Neural cell (in vitro differentiated cells): ENCODE results near the gene TSPAN32. TPM values are rescaled to one million over a fixed set of nuclear protein-coding genes. Genes with fewer than 3 reads are reported as not detected.

ENCODE experiments used
- H2AFZ ChIP-seq: fragments of 200-600, 300-800 bp; sonication (generic), shearing (Covaris generic); 2 replicates; pipeline ENCODE4 v1.6.0; 2014; ENCODE audit warnings: low read depth, mild to moderate bottlenecking, antibody characterized with exemption, low read length, moderate library complexity
- H3F3A ChIP-seq: fragments of 200-600 bp; shearing (Covaris generic); 2 replicates; pipeline ENCODE4 v1.6.1; 2016; ENCODE audit warnings: mild to moderate bottlenecking, moderate library complexity, mixed read lengths, antibody characterized with exemption, low read length; ENCODE audit not compliant: insufficient read depth, poor library complexity, severe bottlenecking
- H3K27ac ChIP-seq: fragments of 200-600, 300-800 bp; sonication (generic), shearing (Covaris generic); 2 replicates; pipeline ENCODE4 v1.5.1; 2014; ENCODE audit warnings: mild to moderate bottlenecking, low read length, moderate library complexity
- H3K27me3 ChIP-seq: fragments of 300-800, 200-600 bp; sonication (generic), shearing (Covaris generic); 2 replicates; pipeline ENCODE4 v1.6.0; 2014; ENCODE audit warnings: mild to moderate bottlenecking, low read depth, low read length, moderate library complexity; ENCODE audit not compliant: insufficient read depth
- H3K36me3 ChIP-seq: fragments of 300-800, 200-600 bp; sonication (generic), shearing (Covaris generic); 2 replicates; pipeline ENCODE4 v1.5.1; 2014; ENCODE audit warnings: mild to moderate bottlenecking, antibody characterized with exemption, low read length, moderate library complexity; ENCODE audit not compliant: insufficient read depth
- H3K4me2 ChIP-seq: fragments of 300-800, 200-600 bp; sonication (generic), shearing (Covaris generic); 2 replicates; pipeline ENCODE4 v1.6.0; 2014; ENCODE audit warnings: mild to moderate bottlenecking, low read length
- H3K4me3 ChIP-seq: fragments of 300-800, 200-600 bp; sonication (generic), shearing (Covaris generic); 2 replicates; pipeline ENCODE4 v1.5.1; 2014; ENCODE audit warnings: mild to moderate bottlenecking, low read length, moderate library complexity
- H3K79me2 ChIP-seq: fragments of 200-600 bp; shearing (Covaris generic); replicated peaks from 2 replicates; pipeline ENCODE4 v1.6.0; 2014; ENCODE audit warnings: mild to moderate bottlenecking, low read length, moderate library complexity; ENCODE audit not compliant: insufficient read depth
- H3K9ac ChIP-seq: fragments of 300-800, 200-600 bp; sonication (generic), shearing (Covaris generic); 2 replicates; pipeline ENCODE4 v1.6.1; 2016; ENCODE audit warnings: mild to moderate bottlenecking, low read length, mixed read lengths
- H3K9me2 ChIP-seq: fragments of 200-600 bp; shearing (Covaris generic); 2 replicates; pipeline ENCODE4 v1.6.1; 2016; ENCODE audit warnings: mild to moderate bottlenecking, low read length, mixed read lengths; ENCODE audit not compliant: insufficient read depth
- H3K9me3 ChIP-seq: fragments of 200-600, 300-800 bp; sonication (generic), shearing (Covaris generic); 2 replicates; pipeline ENCODE4 v1.6.1; 2016; ENCODE audit warnings: mild to moderate bottlenecking, mixed run types, low read length, moderate library complexity, mixed read lengths
- H4K20me1 ChIP-seq: fragments of 200-600 bp; shearing (Covaris generic); 2 replicates; pipeline ENCODE4 v1.6.1; 2016; ENCODE audit warnings: mild to moderate bottlenecking, mixed run types; ENCODE audit not compliant: insufficient read depth
- CTCF ChIP-seq: fragments of 450-650 bp; IDR thresholded peaks from 2 replicates; pipeline ENCODE4 v1.5.1; 2014; ENCODE audit warnings: antibody characterized with exemption, mild to moderate bottlenecking, moderate library complexity; ENCODE audit not compliant: poor library complexity, severe bottlenecking
- EP300 ChIP-seq: fragments of 450-650 bp; conservative IDR thresholded peaks from 2 replicates; pipeline ENCODE4 v1.6.1; 2014; ENCODE audit warnings: antibody characterized with exemption, mild to moderate bottlenecking, moderate library complexity; ENCODE audit not compliant: poor library complexity, severe bottlenecking
- EZH2 ChIP-seq: fragments of 200-600, 300-800 bp; shearing (Covaris generic), sonication (generic); IDR thresholded peaks from 2 replicates; pipeline ENCODE4 v1.6.1; 2014; ENCODE audit warnings: antibody characterized with exemption, low read length, borderline replicate concordance, mild to moderate bottlenecking; ENCODE audit not compliant: insufficient read depth, poor library complexity, severe bottlenecking
- MXI1 ChIP-seq: fragments of 450-650 bp; conservative IDR thresholded peaks from 2 replicates; pipeline ENCODE4 v1.6.1; 2014; ENCODE audit warnings: antibody characterized with exemption, mild to moderate bottlenecking; ENCODE audit not compliant: poor library complexity, severe bottlenecking
- POLR2AphosphoS5 ChIP-seq: IDR thresholded peaks from 2 replicates; pipeline ENCODE4 v1.6.1; 2012
- RAD21 ChIP-seq: fragments of 450-650 bp; conservative IDR thresholded peaks from 2 replicates; pipeline ENCODE4 v1.6.1; 2014; ENCODE audit warnings: antibody characterized with exemption, mild to moderate bottlenecking, moderate library complexity
- REST ChIP-seq: IDR thresholded peaks from 2 replicates; pipeline ENCODE4 v1.6.1; 2012; ENCODE audit warnings: borderline replicate concordance
- SMC3 ChIP-seq: fragments of 450-650 bp; conservative IDR thresholded peaks from 2 replicates; pipeline ENCODE4 v1.6.1; 2014; ENCODE audit warnings: antibody characterized with exemption, mild to moderate bottlenecking, moderate library complexity; ENCODE audit not compliant: poor library complexity
- TAF1 ChIP-seq: IDR thresholded peaks from 2 replicates; pipeline ENCODE4 v1.6.1; 2012; ENCODE audit warnings: low read depth
- polyA plus RNA-seq: library from polyadenylated mRNA; depleted of rRNA; stranded (reverse); fragments of >200 nt; gene quantifications from 2 replicates; pipeline ENCODE4 v1.2.3, GENCODE V29; 2014

Gene TSPAN32
- polyA plus RNA-seq, 1 donor from 2014 or later = not detected

GRCh38 chr11:2262301-2263070 is 39.3 kb upstream of the TSPAN32 start (continued):
- no peak for TF ChIP-seq REST

- no peaks in the 10 kb centered on the region for H3K36me3 ChIP-seq
- no peak overlapping the region for H3K4me2 ChIP-seq
- H3F3A ChIP-seq = no peaks in the 10 kb centered on the region
- no peak overlapping the region for H3K4me3 ChIP-seq
- H3K27me3 ChIP-seq = peaks cover 10% of the 10 kb centered on the region
- no peaks in the 10 kb centered on the region for H4K20me1 ChIP-seq
- TF ChIP-seq EZH2 = no peak
- TF ChIP-seq EP300 = no peak
- no peak for TF ChIP-seq REST
- no peak for TF ChIP-seq SMC3
- TF ChIP-seq CTCF = no peak
- TF ChIP-seq RAD21 = no peak
- TF ChIP-seq MXI1 = no peak
- no peak for TF ChIP-seq TAF1
- no peak for TF ChIP-seq POLR2AphosphoS5
- no peaks in the 10 kb centered on the region for H3K9me2 ChIP-seq
- H2AFZ ChIP-seq = no peak overlapping the region
- H3K9ac ChIP-seq = no peak overlapping the region
- H3K9me3 ChIP-seq = no peaks in the 10 kb centered on the region
- no peaks in the 10 kb centered on the region for H3K79me2 ChIP-seq
- no peak overlapping the region for H3K27ac ChIP-seq
These were observed 38.7 kb upstream of the TSPAN32 start for GRCh38 chr11:2263071-2263565.
